ENCODE measurements around the gene PTPRG. TPM values are rescaled to one million over a fixed set of nuclear protein-coding genes. Genes with fewer than 3 reads are reported as not detected.

The PTPRG gene
- total and polyA plus RNA-seq, 2 experiments from 2014 or later, result 24.4 to 131 TPM

GRCh38 chr3:62281726-62282125 lies 720.4 kb downstream of the PTPRG start:
- Mint-ChIP-seq H3K9me3 (no peaks in the 10 kb centered on the region), H3K4me3 (no peak overlapping the region), H3K27ac (no peak overlapping the region), H3K4me1 (peaks cover 18% of the 10 kb centered on the region; the same call in 2 of the 3 replicates), H3K36me3 (ENCODE audit: low read depth) (peaks cover 20% of the 10 kb centered on the region), H3K27me3 (ENCODE audit: insufficient read depth, low read depth, poor library complexity) (no peaks in the 10 kb centered on the region)
- Histone ChIP-seq H3K36me3 (ENCODE audit: insufficient read depth) (no peaks in the 10 kb centered on the region), H3K27me3 (ENCODE audit: insufficient read depth) (no peaks in the 10 kb centered on the region), H2AFZ (no peak overlapping the region), H4K20me1 (replicated peaks; ENCODE audit: insufficient read depth) (no peaks in the 10 kb centered on the region), H3K9me2 (ENCODE audit: insufficient read depth) (no peaks in the 10 kb centered on the region), H3F3A (replicated peaks; ENCODE audit: low read depth) (no peaks in the 10 kb centered on the region), H3K4me1 (ENCODE audit: insufficient read depth) (peaks cover 13% of the 10 kb centered on the region), H3K79me2 (replicated peaks; ENCODE audit: insufficient read depth) (no peaks in the 10 kb centered on the region), H3K27ac (ENCODE audit: low read depth) (no peak overlapping the region), H3K4me3 (no peak overlapping the region), H3K4me2 (no peak overlapping the region)
- ATAC-seq (no peak), DNase-seq (ENCODE audit: low spot score) (no peak)
- TF ChIP-seq EZH2 (IDR thresholded peaks at IDR 0.05; ENCODE audit: low read depth, unreplicated experiment), result no peak
- TF ChIP-seq ZNF462 (CRISPR knock-in tag; IDR thresholded peaks at IDR 0.05), result no peak
- TF ChIP-seq ZNF114 (CRISPR knock-in tag; IDR thresholded peaks at IDR 0.05), result no peak
- no peak for TF ChIP-seq ETS1 (IDR thresholded peaks at IDR 0.05)
- TF ChIP-seq NANOG (IDR thresholded peaks at IDR 0.05; ENCODE audit: borderline replicate concordance), result no peak
- TF ChIP-seq POLR2AphosphoS5 (IDR thresholded peaks at IDR 0.05; ENCODE audit: low read depth), result no peak
- TF ChIP-seq STAT1 (IDR thresholded peaks at IDR 0.05; ENCODE audit: unreplicated experiment), result no peak
- no peak for TF ChIP-seq CREB1 (CRISPR knock-in tag; IDR thresholded peaks at IDR 0.05; ENCODE audit: low read depth)
- TF ChIP-seq JUNB (IDR thresholded peaks at IDR 0.05; ENCODE audit: unreplicated experiment), result no peak
- no peak for TF ChIP-seq EZH2phosphoT487 (IDR thresholded peaks at IDR 0.05; ENCODE audit: unreplicated experiment)
- TF ChIP-seq ZNF331 (CRISPR knock-in tag; IDR thresholded peaks at IDR 0.05; ENCODE audit: low read depth), result no peak
- no peak for TF ChIP-seq REST (IDR thresholded peaks at IDR 0.05; ENCODE audit: unreplicated experiment)
- no peak for TF ChIP-seq CTCF (conservative IDR thresholded peaks at IDR 0.05; ENCODE audit: low read depth in 2 of 2)

Data from GM23338 (cell line).